IMR-90 (cell line): ENCODE data around the gene TNS3. TPM values are rescaled to one million over a fixed set of nuclear protein-coding genes. Genes with fewer than 3 reads are reported as not detected.

Experiments used
- CHD1 ChIP-seq: IDR thresholded peaks from 2 replicates; pipeline ENCODE4 v1.6.1; 2012; ENCODE audit warnings: low read depth, low read length, improper control_type of control experiment
- CTCF ChIP-seq: conservative IDR thresholded peaks from 2 replicates; pipeline ENCODE4 v1.5.1; 2012; ENCODE audit warnings: mild to moderate bottlenecking, low read depth, low read length, improper control_type of control experiment
- MXI1 ChIP-seq: IDR thresholded peaks from 2 replicates; pipeline ENCODE4 v1.6.1; 2012; ENCODE audit warnings: low read depth, mild to moderate bottlenecking, low read length, moderate library complexity, borderline replicate concordance
- polyA plus RNA-seq, 3 experiments: library from polyadenylated mRNA; depleted of rRNA; stranded (reverse); fragments of >200 nt; gene quantifications; 2 replicates each; pipeline ENCODE4 v1.2.3, GENCODE V29; 2012; ENCODE audit warnings: low replicate concordance in 1 of 3
- total RNA-seq: library from RNA; depleted of rRNA; stranded (reverse); fragments of >200 nt; gene quantifications from 2 replicates; pipeline ENCODE4 v1.2.3, GENCODE V29; 2012

TNS3 gene
- total and polyA plus RNA-seq, 2 of the 4 experiments (the other 2 are of a cell fraction): 64.3 to 79.2 TPM

GRCh38 chr7:47478926-47479711, 102.8 kb downstream of the TNS3 start (continued):
- TF ChIP-seq MXI1 (no peak), CTCF (no peak), CHD1 (no peak)
